Astrocyte of the spinal cord (primary cell): Measurements from ENCODE around the gene MYOC.
A peak's percentile ranks its signal among the peaks of the same experiment; 100 is the strongest.

ENCODE experiments used
- DNase-seq: peaks from one replicate; pipeline ENCODE4 v3.0.0; 2011; ENCODE audit warnings: low read depth, low spot score
- H3K4me3 ChIP-seq: 2 replicates; pipeline ENCODE4 v1.5.1; 2011; ENCODE audit warnings: low read depth, mild to moderate bottlenecking, low read length, moderate library complexity
- in situ Hi-C: cut with HindIII; loops from 2 replicates; pipeline ENCODE4 v1.10.0; 2017; ENCODE audit warnings: low sequenced_read_pairs
- TF ChIP-seq, protein P1 (sequence below): IDR thresholded peaks from 2 replicates; pipeline ENCODE4 v1.5.1; 2012; ENCODE audit warnings: low read depth, mild to moderate bottlenecking, low read length, inconsistent platforms

MYOC gene

GRCh38 chr1:171596119-171596518, 56.4 kb downstream of the MYOC start:
- in situ Hi-C loops, result no loop called here
- TF ChIP-seq, protein P1, sequence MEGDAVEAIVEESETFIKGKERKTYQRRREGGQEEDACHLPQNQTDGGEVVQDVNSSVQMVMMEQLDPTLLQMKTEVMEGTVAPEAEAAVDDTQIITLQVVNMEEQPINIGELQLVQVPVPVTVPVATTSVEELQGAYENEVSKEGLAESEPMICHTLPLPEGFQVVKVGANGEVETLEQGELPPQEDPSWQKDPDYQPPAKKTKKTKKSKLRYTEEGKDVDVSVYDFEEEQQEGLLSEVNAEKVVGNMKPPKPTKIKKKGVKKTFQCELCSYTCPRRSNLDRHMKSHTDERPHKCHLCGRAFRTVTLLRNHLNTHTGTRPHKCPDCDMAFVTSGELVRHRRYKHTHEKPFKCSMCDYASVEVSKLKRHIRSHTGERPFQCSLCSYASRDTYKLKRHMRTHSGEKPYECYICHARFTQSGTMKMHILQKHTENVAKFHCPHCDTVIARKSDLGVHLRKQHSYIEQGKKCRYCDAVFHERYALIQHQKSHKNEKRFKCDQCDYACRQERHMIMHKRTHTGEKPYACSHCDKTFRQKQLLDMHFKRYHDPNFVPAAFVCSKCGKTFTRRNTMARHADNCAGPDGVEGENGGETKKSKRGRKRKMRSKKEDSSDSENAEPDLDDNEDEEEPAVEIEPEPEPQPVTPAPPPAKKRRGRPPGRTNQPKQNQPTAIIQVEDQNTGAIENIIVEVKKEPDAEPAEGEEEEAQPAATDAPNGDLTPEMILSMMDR, result no peak
- DNase-seq, result no peak
- H3K4me3 ChIP-seq, result no peak overlapping the region

GRCh38 chr1:171595324-171595723, 57.2 kb downstream of the MYOC start:
- in situ Hi-C loops, result no loop called here
- DNase-seq, result peak; percentile 20
- TF ChIP-seq, protein P1, result no peak
- no peak overlapping the region for H3K4me3 ChIP-seq

DNA sequence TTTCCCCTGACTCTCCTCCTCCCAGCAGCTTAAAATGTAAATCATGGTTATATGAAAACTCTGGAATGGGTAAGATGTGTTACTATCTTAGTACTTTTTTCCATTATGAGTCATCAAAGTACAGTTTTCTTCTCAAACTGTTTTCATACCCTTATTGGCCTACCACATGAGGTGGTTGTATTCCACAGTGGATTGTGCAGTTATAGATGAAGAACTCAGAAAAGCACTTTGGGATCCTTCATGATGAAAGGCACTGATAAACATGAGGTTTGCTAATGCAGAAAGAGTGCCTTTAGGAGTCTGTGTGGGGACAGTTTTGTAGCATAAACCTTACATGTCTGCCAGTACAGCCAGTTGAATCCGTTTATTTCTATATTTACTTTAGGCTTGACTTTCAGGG, 62.5 kb downstream of the MYOC start:
- no peak overlapping the region for H3K4me3 ChIP-seq
- DNase-seq, result peak; percentile 53
- TF ChIP-seq, protein P1, result no peak
- in situ Hi-C loops, result no loop called here

DNA sequence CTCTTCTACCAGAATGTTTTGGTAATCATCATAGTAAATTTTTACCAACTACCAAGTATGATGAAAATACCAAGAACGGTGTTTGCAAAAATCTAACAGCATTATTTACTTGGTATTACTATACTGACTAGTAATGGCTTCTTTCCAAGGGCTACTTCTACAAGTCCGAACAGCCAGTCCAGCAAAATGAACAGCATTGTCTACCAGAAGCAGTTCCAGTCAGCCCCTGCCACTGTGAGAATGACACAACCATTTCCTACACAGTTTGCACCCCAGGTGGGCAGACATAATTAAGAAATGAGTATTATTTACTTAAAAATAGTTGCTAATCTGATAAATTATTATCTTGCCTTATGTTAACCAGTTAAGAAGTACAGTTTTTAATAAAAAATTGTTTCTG, 64.3 kb downstream of the MYOC start:
- H3K4me3 ChIP-seq, result no peak overlapping the region
- no peak for DNase-seq
- in situ Hi-C loops, result no loop called here
- TF ChIP-seq, protein P1, result no peak

GRCh38 chr1:171585715-171586114, 66.8 kb downstream of the MYOC start:
- TF ChIP-seq, protein P1, result no peak
- H3K4me3 ChIP-seq, result no peak overlapping the region
- in situ Hi-C loops, result no loop called here
- DNase-seq, result no peak
